GM19023 (cell line): ENCODE results near the gene UPB1.

ENCODE experiments used
- ATAC-seq: cut with Tn5 transposase; IDR thresholded peaks from one replicate; pipeline ENCODE4 v1.9.1; 2021; ENCODE audit warnings: mild to moderate bottlenecking, moderate library complexity; ENCODE audit not compliant: unreplicated experiment

Gene UPB1

GRCh38 chr22:24494528-24495364, at the start of gene UPB1:
Gene UPB1, plus strand, starts transcription at chr22:24495332. Its CDS starts 72 bp downstream, at chr22:24495404.
- ATAC-seq, result no peak

GRCh38 chr22:24445481-24446259, 49.5 kb upstream of the UPB1 start:
- no peak for ATAC-seq

- ATAC-seq, result no peak
These were observed 48.9 kb upstream of the UPB1 start for GRCh38 chr22:24446260-24446611.

- no peak for ATAC-seq
These were observed 44.5 kb upstream of the UPB1 start for GRCh38 chr22:24450610-24451009.

- ATAC-seq, result no peak
These were observed 44.0 kb upstream of the UPB1 start for GRCh38 chr22:24451162-24451561.

GRCh38 chr22:24453853-24454252, 41.3 kb upstream of the UPB1 start:
- ATAC-seq, result no peak

GRCh38 chr22:24455039-24455438, 40.1 kb upstream of the UPB1 start:
- no peak for ATAC-seq

DNA sequence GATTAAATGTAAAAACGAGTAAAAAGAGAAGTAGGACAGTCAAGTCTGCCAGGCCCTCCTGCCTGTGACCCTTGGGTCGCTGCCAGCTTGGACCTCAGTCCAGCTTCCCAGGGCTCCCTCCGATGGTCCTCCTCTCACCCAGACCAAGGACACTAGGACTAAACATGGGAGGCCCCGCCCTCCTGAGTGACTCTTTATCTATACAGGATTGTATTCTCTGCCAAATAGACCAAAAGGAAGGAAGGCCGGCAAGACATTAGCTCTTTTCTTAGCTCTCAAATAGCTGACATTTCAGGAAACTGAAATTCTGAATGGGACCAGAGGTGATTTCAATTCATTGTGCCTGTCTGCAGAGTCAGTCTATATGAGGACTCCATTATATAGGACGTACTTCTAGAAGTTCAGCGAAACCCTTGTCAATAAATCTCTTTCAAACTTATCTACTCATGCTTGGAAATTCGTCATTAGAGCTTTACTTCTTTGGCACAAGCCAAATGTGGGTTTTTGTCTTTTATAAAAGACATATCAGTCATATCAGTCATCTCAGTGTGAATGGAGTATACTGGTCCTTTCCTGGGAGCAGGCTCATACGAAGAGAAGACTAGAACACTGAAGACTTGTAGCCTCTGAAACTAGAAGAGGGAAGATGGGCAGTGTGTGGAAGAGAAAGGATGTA, 39.2 kb upstream of the UPB1 start:
- no peak for ATAC-seq

GRCh38 chr22:24457894-24458420, 37.2 kb upstream of the UPB1 start:
- no peak for ATAC-seq

GRCh38 chr22:24459911-24460310, 35.2 kb upstream of the UPB1 start:
- ATAC-seq, result no peak

DNA sequence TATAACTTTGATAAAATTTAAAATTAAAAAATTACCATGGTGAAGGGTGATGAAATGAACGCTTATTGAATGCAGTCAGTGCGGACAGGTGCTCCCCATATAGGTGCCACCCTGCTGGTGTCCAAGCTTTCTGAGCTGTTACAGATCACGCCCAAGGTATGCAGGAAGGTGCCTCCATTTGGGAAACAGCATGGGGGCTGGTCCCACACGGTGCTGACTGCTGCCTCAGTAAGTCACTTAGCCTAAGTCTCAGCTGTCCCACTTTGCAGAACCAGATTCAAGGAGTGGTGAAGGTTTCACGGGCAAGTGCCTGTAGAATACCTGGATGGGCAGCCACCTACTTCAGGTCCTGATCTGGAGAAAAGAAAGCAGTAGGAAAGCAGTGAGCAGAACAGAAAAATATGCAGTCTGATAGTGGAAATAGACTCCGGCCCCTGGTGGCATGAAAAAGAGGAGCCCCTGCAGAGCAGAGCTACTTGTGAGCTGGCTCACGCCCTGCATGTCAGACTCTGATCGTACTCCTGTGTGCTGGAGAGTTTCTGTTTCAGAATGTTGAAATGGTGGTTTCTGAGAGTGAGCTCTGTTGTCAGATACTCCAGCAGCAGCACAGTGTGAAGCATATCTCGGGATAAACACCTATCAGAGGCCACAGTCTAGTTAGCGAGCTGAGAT, 34.6 kb upstream of the UPB1 start:
- no peak for ATAC-seq

GRCh38 chr22:24463071-24463760, 31.9 kb upstream of the UPB1 start:
- no peak for ATAC-seq

GRCh38 chr22:24465566-24465965, 29.6 kb upstream of the UPB1 start:
- ATAC-seq, result no peak

DNA sequence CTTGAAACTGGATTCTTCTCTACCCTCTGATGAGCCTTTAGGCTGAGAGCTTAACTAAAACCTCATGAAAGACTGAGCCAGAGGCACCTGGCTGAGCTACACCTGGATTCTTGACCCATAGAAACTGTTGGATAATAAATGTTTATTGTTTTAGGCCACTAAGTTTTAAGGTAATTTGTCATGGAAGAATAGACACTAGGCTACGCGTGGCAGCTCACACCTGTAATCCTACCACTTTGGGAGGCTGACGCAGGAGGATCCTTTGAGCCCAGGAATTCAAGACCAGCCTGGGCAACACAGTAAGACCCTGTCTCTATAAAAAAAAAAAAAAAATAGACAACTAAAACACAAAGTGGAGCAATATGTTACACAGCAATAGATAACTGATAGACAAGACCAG, 29.2 kb upstream of the UPB1 start:
- ATAC-seq, result no peak

GRCh38 chr22:24466716-24467328, 28.3 kb upstream of the UPB1 start:
- ATAC-seq, result no peak

- no peak for ATAC-seq
These were observed 27.8 kb upstream of the UPB1 start for GRCh38 chr22:24467340-24467739.

GRCh38 chr22:24471570-24471969, 23.6 kb upstream of the UPB1 start:
- no peak for ATAC-seq

GRCh38 chr22:24473284-24473683, 21.8 kb upstream of the UPB1 start:
- no peak for ATAC-seq

- no peak for ATAC-seq
These were observed 20.9 kb upstream of the UPB1 start for GRCh38 chr22:24474221-24474620.
